Ovary (tissue), 9 donors: ENCODE measurements around the gene QSOX2. TPM values are rescaled to one million over a fixed set of nuclear protein-coding genes. Genes with fewer than 3 reads are reported as not detected.

Source experiments
- DNase-seq, 5 donors: peaks; one replicate each; pipeline ENCODE4 v3.0.0-alpha.2; 2019 to 2020
- H3K27ac ChIP-seq, 2 donors: fragments of 200-600 bp; one replicate each; pipeline versions ENCODE4 v1.5.1 to v1.8.0; 2019 to 2022
- H3K27me3 ChIP-seq: fragments of 200-600 bp; one replicate; pipeline ENCODE4 v1.8.0; 2022
- H3K36me3 ChIP-seq: fragments of 200-600 bp; sonication (generic); one replicate; pipeline ENCODE4 v1.5.1; 2019
- H3K4me1 ChIP-seq: one replicate; pipeline ENCODE4 v1.8.1; 2013; ENCODE audit warnings: mild to moderate bottlenecking, moderate library complexity; ENCODE audit not compliant: insufficient read depth
- H3K4me3 ChIP-seq: fragments of 200-600 bp; sonication (generic); one replicate; pipeline ENCODE4 v1.5.1; 2017
- H3K9me3 ChIP-seq, 2 donors: fragments of 200-600 bp in 1 of 2; sonication (generic) in 1 of 2; one replicate each; pipeline versions ENCODE4 v1.5.1 to v1.8.1; 2013 to 2019; ENCODE audit warnings: mild to moderate bottlenecking in 1 of 2, moderate library complexity in 1 of 2
- CTCF ChIP-seq, 3 donors: fragments of 450-650 bp in 2 of 3; fragments of 200-600 bp in 1 of 3; IDR thresholded peaks; one replicate each; pipeline versions ENCODE4 v1.5.1 to v1.8.0; 2016 to 2022; ENCODE audit warnings: antibody characterized with exemption in 3 of 3, mild to moderate bottlenecking in 1 of 3
- EP300 ChIP-seq: sonication (generic); formaldehyde crosslinking; IDR thresholded peaks from one replicate; pipeline ENCODE4 v1.6.1; 2017; ENCODE audit warnings: antibody characterized with exemption
- POLR2A ChIP-seq: fragments of 450-650 bp; IDR thresholded peaks from one replicate; pipeline ENCODE4 v1.6.1; 2017; ENCODE audit warnings: antibody characterized with exemption, mild to moderate bottlenecking, moderate library complexity
- WGBS, 3 donors: extraction: QIAGEN DNeasy Blood & Tissue Kit in 1 of 3; methylation state at CpG; one replicate each; pipeline versions ENCODE4 v1.1.5 to v1.1.7; 2013 to 2017; 5-methylcytosine and 5-hydroxymethylcytosine counted together
- intact Hi-C, 4 donors: fragments of 100-400 bp; cut with DNase I; formaldehyde crosslinking; loops; one replicate each; pipeline versions ENCODE4 v1.11.0 to v1.15.1; 2022 to 2023
- polyA plus RNA-seq, 2 donors: library from polyadenylated mRNA; stranded (reverse); fragments of 200-250 nt in 1 of 2; fragments of 350-450 nt in 1 of 2; fragmentation: Illumina TruSeq in 1 of 2; extraction: RNeasy Lipid Tissue Mini Kit (QIAGEN cat#74804) in 1 of 2; gene quantifications; one replicate each; pipeline ENCODE4 v1.2.3, GENCODE V29; 2013 to 2014
- total RNA-seq, 7 donors: library from RNA; depleted of rRNA in 2 of 7; stranded (reverse); fragments of >200 nt in 2 of 7; fragmentation: NEBNext Ultra II Directional in 3 of 7; extraction: Animal tissue kit (Norgen Biotek cat#: 25700) in 3 of 7; gene quantifications; one replicate each; pipeline versions ENCODE4 v1.1.0 to v1.2.4, GENCODE V29; 2016 to 2023
- donor health status: DM: no; HTN: no; CAD: no; lungs with moderate emphysema.
- donor health status: DM: no; HTN: no; CAD: no.
- donor health status: Bipolar disorder and iron deficiency.
- donor health status: DM: yes; HTN: yes; CAD: no.
- donor health status: DM: no; HTN: no; CAD: no.
- donor health status: DM: yes; HTN: yes; CAD: no.

QSOX2 gene
- total and polyA plus RNA-seq, 9 donors, result 5.6 to 14.3 (median 7.8) TPM

GRCh38 chr9:136258299-136258625, 12.7 kb upstream of the QSOX2 start:
- Histone ChIP-seq H3K4me3 (no peak overlapping the region), H3K4me1 (peaks cover 21% of the 10 kb centered on the region), H3K27ac (no peak overlapping the region), H3K36me3 (no peaks in the 10 kb centered on the region), H3K9me3 (no peaks in the 10 kb centered on the region), H3K27me3 (no peaks in the 10 kb centered on the region)
- intact Hi-C loops, result no loop called here
- no peak for DNase-seq
- TF ChIP-seq POLR2A (no peak), CTCF (IDR thresholded peaks at IDR 0.05) (no peak), EP300 (no peak)
- 72 to 80% (median 79%) methylated on average over 13 of the region's 13 CpGs for WGBS, 3 donors

GRCh38 chr9:136257381-136258298, 12.0 kb upstream of the QSOX2 start:
- Histone ChIP-seq H3K9me3 (no peaks in the 10 kb centered on the region), H3K4me1 (peaks cover 21% of the 10 kb centered on the region), H3K36me3 (no peaks in the 10 kb centered on the region), H3K27ac (no peak overlapping the region), H3K4me3 (no peak overlapping the region), H3K27me3 (no peaks in the 10 kb centered on the region)
- intact Hi-C loops, result no loop called here
- no peak for TF ChIP-seq EP300
- TF ChIP-seq CTCF (IDR thresholded peaks at IDR 0.05), result no peak
- no peak for TF ChIP-seq POLR2A
- no peak for DNase-seq
- WGBS, 3 donors, result 79 to 81% (median 80%) methylated on average over 36 to 39 of the region's 39 CpGs

DNA sequence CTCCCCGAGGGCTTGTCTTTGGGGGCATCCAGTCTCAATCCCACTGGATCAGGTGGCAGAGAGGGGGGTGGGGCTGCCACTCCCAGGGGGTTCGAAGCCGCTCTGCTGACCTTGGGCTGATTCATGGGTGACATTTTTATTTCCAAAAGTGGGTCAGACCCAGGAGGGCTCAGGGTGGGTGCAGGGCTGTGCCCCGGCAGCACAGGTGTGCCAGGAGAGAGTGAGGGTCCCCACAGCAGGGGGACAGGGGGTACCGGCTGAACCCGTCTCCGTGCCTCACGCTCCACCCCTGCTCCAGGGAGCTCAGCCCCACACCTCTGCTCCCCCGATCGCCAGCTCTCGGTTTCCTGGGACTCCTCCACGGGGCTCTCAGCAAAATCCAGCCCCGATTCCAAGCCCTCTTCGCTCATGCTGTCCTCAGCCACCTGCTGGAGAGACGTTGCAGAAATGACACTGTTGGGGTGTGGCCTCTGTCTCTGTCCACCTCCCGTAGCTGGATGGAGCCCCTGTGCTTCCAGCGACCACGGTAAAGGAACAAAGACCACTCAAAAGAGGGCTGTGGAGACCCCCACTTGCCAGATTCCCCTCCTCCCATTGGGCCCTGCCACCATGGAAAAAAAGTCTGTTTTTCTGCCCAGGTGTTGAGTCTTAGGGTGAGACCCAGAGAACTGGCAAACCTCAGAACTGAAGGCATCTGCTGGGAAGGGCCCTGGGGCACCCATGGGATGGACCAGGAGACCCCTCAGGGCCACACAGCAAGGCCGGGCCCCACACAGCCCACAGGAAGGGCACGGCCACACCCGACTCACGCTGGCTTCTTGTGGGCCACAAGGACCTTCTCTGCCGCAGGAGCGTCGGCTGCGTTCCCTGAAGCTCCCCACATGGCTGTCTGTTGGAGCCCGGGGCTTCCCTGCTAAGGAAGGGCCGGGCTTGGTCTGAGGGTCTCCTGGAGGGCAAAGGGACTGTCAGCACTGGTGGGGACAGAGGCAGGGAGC, 10.6 kb upstream of the QSOX2 start:
- 68 to 71% (median 71%) methylated on average over 27 to 28 of the region's 28 CpGs for WGBS, 3 donors
- peaks cover 21% of the 10 kb centered on the region for H3K4me1 ChIP-seq
- no peaks in the 10 kb centered on the region for H3K36me3 ChIP-seq
- DNase-seq, result no peak
- H3K27ac ChIP-seq, result peak overlapping the region in 1 of 2 donors; percentile 57
- no peak overlapping the region for H3K4me3 ChIP-seq
- TF ChIP-seq POLR2A (no peak), EP300 (no peak), CTCF (IDR thresholded peaks at IDR 0.05) (no peak)
- H3K27me3 ChIP-seq, result no peaks in the 10 kb centered on the region
- no peaks in the 10 kb centered on the region for H3K9me3 ChIP-seq
- intact Hi-C loops, result no loop called here

GRCh38 chr9:136255166-136255538, 9.5 kb upstream of the QSOX2 start:
- H3K36me3 ChIP-seq, result no peaks in the 10 kb centered on the region
- intact Hi-C loops, result no loop called here
- H3K27me3 ChIP-seq, result no peaks in the 10 kb centered on the region
- H3K9me3 ChIP-seq, result no peaks in the 10 kb centered on the region
- TF ChIP-seq POLR2A (no peak), EP300 (no peak), CTCF (IDR thresholded peaks at IDR 0.05) (no peak)
- peak overlapping the region in 1 of 2 donors; percentile 57 for H3K27ac ChIP-seq
- no peak overlapping the region for H3K4me3 ChIP-seq
- peak; percentile 55 to 73 (median 70) for DNase-seq
- H3K4me1 ChIP-seq, result peaks cover 21% of the 10 kb centered on the region
- 8 to 25% (median 15%) methylated on average over 12 of the region's 12 CpGs for WGBS, 3 donors
